Fibroblast of lung (primary cell): ENCODE data around the gene MOXD1. TPM values are rescaled to one million over a fixed set of nuclear protein-coding genes. Genes with fewer than 3 reads are reported as not detected.
"Not testable (repeated sequence)": the region's sequence is repeated elsewhere in the genome, so short reads cannot be mapped to it uniquely, and the experiment has no call there.

ENCODE experiments used
- DNase-seq, 2 donors: peaks; one replicate each; pipeline versions ENCODE4 v3.0.0 to v3.0.0-alpha.2; 2010; ENCODE audit warnings: low read depth in 2 of 2
- H2AFZ ChIP-seq: 2 replicates; pipeline ENCODE4 v1.5.1; 2012; ENCODE audit warnings: low read length, control low read depth, inconsistent platforms
- H3K27ac ChIP-seq: 2 replicates; pipeline ENCODE4 v1.5.1; 2011; ENCODE audit warnings: low read length, control low read depth; ENCODE audit not compliant: insufficient read depth
- H3K27me3 ChIP-seq: 2 replicates; pipeline ENCODE4 v1.5.1; 2011; ENCODE audit warnings: mild to moderate bottlenecking, low read length; ENCODE audit not compliant: control insufficient read depth, insufficient read depth
- H3K36me3 ChIP-seq: 2 replicates; pipeline ENCODE4 v1.5.1; 2011; ENCODE audit warnings: low read length; ENCODE audit not compliant: control insufficient read depth, insufficient read depth
- H3K4me1 ChIP-seq: 2 replicates; pipeline ENCODE4 v1.5.1; 2011; ENCODE audit warnings: low read length; ENCODE audit not compliant: control insufficient read depth, insufficient read depth; ENCODE audit errors: extremely low read depth
- H3K4me2 ChIP-seq: 2 replicates; pipeline ENCODE4 v1.5.1; 2011; ENCODE audit warnings: low read length, control low read depth; ENCODE audit not compliant: insufficient read depth; ENCODE audit errors: extremely low read depth
- H3K4me3 ChIP-seq, 4 experiments: fragments of 200-600 bp in 1 of 4; sonication (generic) in 1 of 4; replicated peaks in 1 of 4; 2 replicates each; pipeline ENCODE4 v1.5.1; 2011 to 2016; ENCODE audit warnings: low read length in 4 of 4, low read depth in 3 of 4, mild to moderate bottlenecking in 3 of 4, control low read depth in 2 of 4, inconsistent platforms in 1 of 4, mixed read lengths in 1 of 4; ENCODE audit not compliant: insufficient read depth in 1 of 4; ENCODE audit errors: control extremely low read depth in 1 of 4
- H3K79me2 ChIP-seq: 2 replicates; pipeline ENCODE4 v1.5.1; 2012; ENCODE audit warnings: mild to moderate bottlenecking, low read length, inconsistent platforms; ENCODE audit not compliant: control insufficient read depth, insufficient read depth
- H3K9ac ChIP-seq: 2 replicates; pipeline ENCODE4 v1.5.1; 2011; ENCODE audit warnings: mild to moderate bottlenecking, low read length, control low read depth; ENCODE audit not compliant: insufficient read depth
- H3K9me3 ChIP-seq: 2 replicates; pipeline ENCODE4 v1.5.1; 2012; ENCODE audit warnings: low read depth, low read length; ENCODE audit not compliant: control insufficient read depth, insufficient read depth
- H4K20me1 ChIP-seq: 2 replicates; pipeline ENCODE4 v1.5.1; 2011; ENCODE audit warnings: low read length; ENCODE audit not compliant: control insufficient read depth, insufficient read depth; ENCODE audit errors: extremely low read depth
- EZH2 ChIP-seq: IDR thresholded peaks from 2 replicates; pipeline ENCODE4 v1.5.1; 2012; ENCODE audit warnings: low read length, control low read depth, mild to moderate bottlenecking; ENCODE audit errors: missing control alignments
- polyA plus RNA-seq, 2 donors: library from polyadenylated mRNA; depleted of rRNA in 1 of 2; stranded (reverse) in 1 of 2; unstranded in 1 of 2; fragments of >200 nt; gene quantifications; 2 replicates each; pipeline ENCODE4 v1.2.1, GENCODE V29; 2011 to 2012; ENCODE audit warnings: missing spikeins in 1 of 2
- total RNA-seq: library from RNA; depleted of rRNA; stranded (reverse); fragments of >200 nt; gene quantifications from 2 replicates; pipeline ENCODE4 v1.2.1, GENCODE V29; 2014
- TF ChIP-seq, protein P1 (sequence below), 2 donors: IDR thresholded peaks in 1 of 2; conservative IDR thresholded peaks in 1 of 2; 1 replicate in 1 of 2; 2 replicates in 1 of 2; pipeline ENCODE4 v1.5.1; 2011 to 2012; ENCODE audit warnings: low read length in 2 of 2, control low read depth in 1 of 2, inconsistent platforms in 1 of 2, low read depth in 1 of 2, mild to moderate bottlenecking in 1 of 2

MOXD1 gene
- total and polyA plus RNA-seq, 2 donors (not counting 1 experiment from before 2014, with no cell fraction given): 89.8 to 100 TPM

GRCh38 chr6:132275066-132275970 is 126.0 kb downstream of the MOXD1 start:
- Histone ChIP-seq H3K36me3 (no peaks in the 10 kb centered on the region), H3K9ac (no peak overlapping the region), H3K9me3 (no peaks in the 10 kb centered on the region), H3K79me2 (no peaks in the 10 kb centered on the region), H2AFZ (no peak overlapping the region), H3K27me3 (no peaks in the 10 kb centered on the region), H3K27ac (no peak overlapping the region), H3K4me1 (no peaks in the 10 kb centered on the region), H4K20me1 (no peaks in the 10 kb centered on the region), H3K4me2 (no peak overlapping the region), H3K4me3 (no peak overlapping the region)
- DNase-seq: no peak
- TF ChIP-seq EZH2: no peak
- TF ChIP-seq, protein P1, sequence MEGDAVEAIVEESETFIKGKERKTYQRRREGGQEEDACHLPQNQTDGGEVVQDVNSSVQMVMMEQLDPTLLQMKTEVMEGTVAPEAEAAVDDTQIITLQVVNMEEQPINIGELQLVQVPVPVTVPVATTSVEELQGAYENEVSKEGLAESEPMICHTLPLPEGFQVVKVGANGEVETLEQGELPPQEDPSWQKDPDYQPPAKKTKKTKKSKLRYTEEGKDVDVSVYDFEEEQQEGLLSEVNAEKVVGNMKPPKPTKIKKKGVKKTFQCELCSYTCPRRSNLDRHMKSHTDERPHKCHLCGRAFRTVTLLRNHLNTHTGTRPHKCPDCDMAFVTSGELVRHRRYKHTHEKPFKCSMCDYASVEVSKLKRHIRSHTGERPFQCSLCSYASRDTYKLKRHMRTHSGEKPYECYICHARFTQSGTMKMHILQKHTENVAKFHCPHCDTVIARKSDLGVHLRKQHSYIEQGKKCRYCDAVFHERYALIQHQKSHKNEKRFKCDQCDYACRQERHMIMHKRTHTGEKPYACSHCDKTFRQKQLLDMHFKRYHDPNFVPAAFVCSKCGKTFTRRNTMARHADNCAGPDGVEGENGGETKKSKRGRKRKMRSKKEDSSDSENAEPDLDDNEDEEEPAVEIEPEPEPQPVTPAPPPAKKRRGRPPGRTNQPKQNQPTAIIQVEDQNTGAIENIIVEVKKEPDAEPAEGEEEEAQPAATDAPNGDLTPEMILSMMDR (conservative IDR thresholded peaks at IDR 0.05 in 1 of 2, IDR thresholded peaks at IDR 0.05 in 1 of 2; ENCODE audit: low read depth in 1 of 2, low read length in 2 of 2): no peak

GRCh38 chr6:132272776-132273175 is 128.5 kb downstream of the MOXD1 start:
- no peaks in the 10 kb centered on the region for H3K27me3 ChIP-seq
- DNase-seq: no peak
- H3K4me1 ChIP-seq: no peaks in the 10 kb centered on the region
- no peak for TF ChIP-seq EZH2
- TF ChIP-seq, protein P1 (conservative IDR thresholded peaks at IDR 0.05 in 1 of 2, IDR thresholded peaks at IDR 0.05 in 1 of 2; ENCODE audit: low read depth in 1 of 2, low read length in 2 of 2): no peak
- no peak overlapping the region for H3K4me3 ChIP-seq
- H3K27ac ChIP-seq: no peak overlapping the region
- H3K4me2 ChIP-seq: no peak overlapping the region
- H4K20me1 ChIP-seq: no peaks in the 10 kb centered on the region
- no peaks in the 10 kb centered on the region for H3K36me3 ChIP-seq
- no peak overlapping the region for H3K9ac ChIP-seq
- H2AFZ ChIP-seq: no peak overlapping the region
- no peaks in the 10 kb centered on the region for H3K9me3 ChIP-seq
- no peaks in the 10 kb centered on the region for H3K79me2 ChIP-seq

DNA sequence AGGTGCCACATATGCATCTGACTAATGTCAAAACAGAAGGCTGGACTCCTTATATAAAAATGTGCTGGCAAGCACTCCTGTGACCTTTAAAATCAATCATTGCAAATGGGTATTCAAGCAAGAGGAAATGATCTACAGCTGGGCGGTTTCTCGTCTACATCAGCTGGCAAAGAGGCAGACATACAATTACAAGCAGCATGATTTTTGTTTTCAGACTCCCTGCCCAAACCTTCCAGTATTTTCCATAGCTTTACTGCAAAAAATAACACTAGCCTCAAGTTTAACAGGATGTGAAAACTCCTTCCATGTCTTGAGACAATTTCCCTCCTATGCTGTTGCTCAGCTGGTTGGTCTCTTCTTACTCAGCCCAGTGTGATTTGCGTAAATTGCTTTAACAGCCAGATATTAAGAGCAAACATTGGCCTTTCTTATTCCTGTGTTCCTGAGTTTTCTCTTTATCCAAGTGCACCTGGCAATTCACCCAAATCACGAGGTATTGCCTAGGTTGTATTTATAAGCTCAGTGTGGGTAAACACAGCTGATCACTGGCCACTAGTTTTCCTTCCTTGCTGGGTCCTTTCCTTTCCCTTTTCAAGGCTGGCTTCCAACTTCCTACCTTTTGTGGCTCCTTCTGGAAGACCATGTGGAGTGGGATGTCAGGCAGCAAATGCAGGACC is 130.4 kb downstream of the MOXD1 start:
- Histone ChIP-seq H3K9ac (no peak overlapping the region), H3K27me3 (no peaks in the 10 kb centered on the region), H2AFZ (no peak overlapping the region), H3K27ac (no peak overlapping the region), H3K36me3 (no peaks in the 10 kb centered on the region), H3K4me1 (no peaks in the 10 kb centered on the region), H3K79me2 (no peaks in the 10 kb centered on the region), H3K9me3 (no peaks in the 10 kb centered on the region), H3K4me2 (no peak overlapping the region), H4K20me1 (no peaks in the 10 kb centered on the region), H3K4me3 (no peak overlapping the region)
- TF ChIP-seq, protein P1 (conservative IDR thresholded peaks at IDR 0.05 in 1 of 2, IDR thresholded peaks at IDR 0.05 in 1 of 2; ENCODE audit: low read depth in 1 of 2, low read length in 2 of 2): no peak
- TF ChIP-seq EZH2: no peak
- DNase-seq: peak; percentile 5 to 49

DNA sequence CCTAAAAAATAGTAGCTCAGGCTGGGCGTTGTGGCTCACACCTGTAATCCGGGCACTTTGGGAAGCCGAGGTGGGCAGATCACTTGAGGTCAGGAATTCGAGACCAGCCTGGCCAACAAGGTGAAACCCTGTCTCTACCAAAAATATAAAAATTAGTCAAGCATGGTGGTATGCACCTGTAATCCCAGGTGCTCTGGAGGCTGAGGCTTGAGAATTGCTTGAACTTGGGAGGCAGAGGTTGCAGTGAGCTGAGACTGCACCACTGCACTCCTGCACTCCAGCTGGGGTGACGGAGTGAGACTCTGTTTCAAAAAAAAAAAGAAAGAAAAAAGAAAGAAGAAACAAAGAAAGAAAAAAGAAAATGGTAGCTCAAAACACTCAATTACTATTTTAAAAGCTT is 132.6 kb downstream of the MOXD1 start:
- H3K4me3 ChIP-seq, H3K27me3 ChIP-seq, H3K4me2 ChIP-seq, H2AFZ ChIP-seq, H3K4me1 ChIP-seq, H3K36me3 ChIP-seq, H3K79me2 ChIP-seq, H3K9me3 ChIP-seq, H3K9ac ChIP-seq, H4K20me1 ChIP-seq, DNase-seq, H3K27ac ChIP-seq: not testable (repeated sequence)
